K562 (cell line): Measurements from ENCODE around the gene CD300C. TPM values are rescaled to one million over a fixed set of nuclear protein-coding genes. Genes with fewer than 3 reads are reported as not detected.

Source experiments
- CHCHD3 ChIP-seq: fragments of 250-450 bp; sonication (Bioruptor Pico); IDR thresholded peaks from 2 replicates; pipeline ENCODE4 v2.1.2; 2022; ENCODE audit warnings: mild to moderate bottlenecking
- DMBX1 ChIP-seq: fragments of 250-450 bp; sonication (Bioruptor Pico); IDR thresholded peaks from 2 replicates; pipeline ENCODE4 v1.8.0; 2022; ENCODE audit warnings: inconsistent platforms, mild to moderate bottlenecking, moderate library complexity, borderline replicate concordance
- ERF ChIP-seq: fragments of 450-650 bp; formaldehyde crosslinking; IDR thresholded peaks from 2 replicates; pipeline ENCODE4 v1.4.0; 2020; ENCODE audit warnings: mild to moderate bottlenecking, mixed read lengths
- KDM2B ChIP-seq: fragments of 250-450 bp; sonication (Bioruptor Pico); IDR thresholded peaks from 2 replicates; pipeline ENCODE4 v1.8.0; 2021; ENCODE audit warnings: mild to moderate bottlenecking, moderate library complexity
- KHSRP ChIP-seq: fragments of 450-650 bp; IDR thresholded peaks from 2 replicates; pipeline ENCODE4 v1.6.1; 2017
- MXI1 ChIP-seq: IDR thresholded peaks from 2 replicates; pipeline ENCODE4 v1.6.1; 2011; ENCODE audit warnings: low read depth, mild to moderate bottlenecking, improper control_type of control experiment, low read length
- NR2C1 ChIP-seq, 2 experiments: fragments of 450-650 bp; IDR thresholded peaks; 2 replicates each; pipeline ENCODE4 v1.6.1; 2017; ENCODE audit warnings: mild to moderate bottlenecking in 2 of 2, antibody characterized with exemption in 1 of 2, inconsistent platforms in 1 of 2, missing compliant biosample characterization in 1 of 2, missing genetic modification characterization in 1 of 2
- PATZ1 ChIP-seq: fragments of 250-450 bp; sonication (Bioruptor Pico); IDR thresholded peaks from 2 replicates; pipeline ENCODE4 v1.5.0; 2020; ENCODE audit warnings: mild to moderate bottlenecking, borderline replicate concordance
- RBFOX2 ChIP-seq: fragments of 200-400 bp; formaldehyde crosslinking; IDR thresholded peaks from 2 replicates; pipeline ENCODE4 v1.6.1; 2017; ENCODE audit warnings: low read depth, mild to moderate bottlenecking, low read length, moderate library complexity
- TCF7 ChIP-seq: sonication (generic); IDR thresholded peaks from 2 replicates; pipeline ENCODE4 v1.6.1; 2016; ENCODE audit warnings: antibody characterized with exemption, borderline replicate concordance
- polyA plus RNA-seq, 8 experiments: library from polyadenylated mRNA; depleted of rRNA in 4 of 8; stranded (reverse) in 5 of 8; unstranded in 3 of 8; fragments of >200 nt; fragmentation: Nextera tagmentation in 2 of 8; fragmentation: Illumina TruSeq in 1 of 8; extraction: Ambion mirVana in 2 of 8; extraction: Trizol in 1 of 8; gene quantifications; 2 replicates each; pipeline versions ENCODE4 v1.2.1 to v1.2.3, GENCODE V29; 2011 to 2014; ENCODE audit warnings: inconsistent platforms in 1 of 8, missing spikeins in 1 of 8
- total RNA-seq, 7 experiments: library from RNA; depleted of rRNA in 6 of 7; stranded (reverse); fragments of >200 nt in 6 of 7; fragmentation: Illumina TruSeq in 2 of 7; extraction: Trizol in 2 of 7; gene quantifications; 2 replicates each; pipeline versions ENCODE4 v1.2.1 to v1.2.3, GENCODE V29; 2011 to 2021; ENCODE audit warnings: low replicate concordance in 1 of 7
- TF ChIP-seq, protein P1 (sequence below): fragments of 200-600 bp; sonication (generic); IDR thresholded peaks from one replicate; pipeline ENCODE4 v1.6.1; 2012; ENCODE audit warnings: mild to moderate bottlenecking, low read depth, low read length, inconsistent platforms
- TF ChIP-seq, protein P2 (sequence below): sonication (generic); formaldehyde crosslinking; IDR thresholded peaks from 2 replicates; pipeline ENCODE4 v1.9.0; 2022; ENCODE audit warnings: mild to moderate bottlenecking, missing genetic modification reagents

The CD300C gene
- total and polyA plus RNA-seq, 9 of the 15 experiments (the other 6 are each of a cell fraction or from before 2014, with no cell fraction given), result 0.04 to 0.16 (median 0.07) TPM; not detected in 6

- TF ChIP-seq, protein P1, sequence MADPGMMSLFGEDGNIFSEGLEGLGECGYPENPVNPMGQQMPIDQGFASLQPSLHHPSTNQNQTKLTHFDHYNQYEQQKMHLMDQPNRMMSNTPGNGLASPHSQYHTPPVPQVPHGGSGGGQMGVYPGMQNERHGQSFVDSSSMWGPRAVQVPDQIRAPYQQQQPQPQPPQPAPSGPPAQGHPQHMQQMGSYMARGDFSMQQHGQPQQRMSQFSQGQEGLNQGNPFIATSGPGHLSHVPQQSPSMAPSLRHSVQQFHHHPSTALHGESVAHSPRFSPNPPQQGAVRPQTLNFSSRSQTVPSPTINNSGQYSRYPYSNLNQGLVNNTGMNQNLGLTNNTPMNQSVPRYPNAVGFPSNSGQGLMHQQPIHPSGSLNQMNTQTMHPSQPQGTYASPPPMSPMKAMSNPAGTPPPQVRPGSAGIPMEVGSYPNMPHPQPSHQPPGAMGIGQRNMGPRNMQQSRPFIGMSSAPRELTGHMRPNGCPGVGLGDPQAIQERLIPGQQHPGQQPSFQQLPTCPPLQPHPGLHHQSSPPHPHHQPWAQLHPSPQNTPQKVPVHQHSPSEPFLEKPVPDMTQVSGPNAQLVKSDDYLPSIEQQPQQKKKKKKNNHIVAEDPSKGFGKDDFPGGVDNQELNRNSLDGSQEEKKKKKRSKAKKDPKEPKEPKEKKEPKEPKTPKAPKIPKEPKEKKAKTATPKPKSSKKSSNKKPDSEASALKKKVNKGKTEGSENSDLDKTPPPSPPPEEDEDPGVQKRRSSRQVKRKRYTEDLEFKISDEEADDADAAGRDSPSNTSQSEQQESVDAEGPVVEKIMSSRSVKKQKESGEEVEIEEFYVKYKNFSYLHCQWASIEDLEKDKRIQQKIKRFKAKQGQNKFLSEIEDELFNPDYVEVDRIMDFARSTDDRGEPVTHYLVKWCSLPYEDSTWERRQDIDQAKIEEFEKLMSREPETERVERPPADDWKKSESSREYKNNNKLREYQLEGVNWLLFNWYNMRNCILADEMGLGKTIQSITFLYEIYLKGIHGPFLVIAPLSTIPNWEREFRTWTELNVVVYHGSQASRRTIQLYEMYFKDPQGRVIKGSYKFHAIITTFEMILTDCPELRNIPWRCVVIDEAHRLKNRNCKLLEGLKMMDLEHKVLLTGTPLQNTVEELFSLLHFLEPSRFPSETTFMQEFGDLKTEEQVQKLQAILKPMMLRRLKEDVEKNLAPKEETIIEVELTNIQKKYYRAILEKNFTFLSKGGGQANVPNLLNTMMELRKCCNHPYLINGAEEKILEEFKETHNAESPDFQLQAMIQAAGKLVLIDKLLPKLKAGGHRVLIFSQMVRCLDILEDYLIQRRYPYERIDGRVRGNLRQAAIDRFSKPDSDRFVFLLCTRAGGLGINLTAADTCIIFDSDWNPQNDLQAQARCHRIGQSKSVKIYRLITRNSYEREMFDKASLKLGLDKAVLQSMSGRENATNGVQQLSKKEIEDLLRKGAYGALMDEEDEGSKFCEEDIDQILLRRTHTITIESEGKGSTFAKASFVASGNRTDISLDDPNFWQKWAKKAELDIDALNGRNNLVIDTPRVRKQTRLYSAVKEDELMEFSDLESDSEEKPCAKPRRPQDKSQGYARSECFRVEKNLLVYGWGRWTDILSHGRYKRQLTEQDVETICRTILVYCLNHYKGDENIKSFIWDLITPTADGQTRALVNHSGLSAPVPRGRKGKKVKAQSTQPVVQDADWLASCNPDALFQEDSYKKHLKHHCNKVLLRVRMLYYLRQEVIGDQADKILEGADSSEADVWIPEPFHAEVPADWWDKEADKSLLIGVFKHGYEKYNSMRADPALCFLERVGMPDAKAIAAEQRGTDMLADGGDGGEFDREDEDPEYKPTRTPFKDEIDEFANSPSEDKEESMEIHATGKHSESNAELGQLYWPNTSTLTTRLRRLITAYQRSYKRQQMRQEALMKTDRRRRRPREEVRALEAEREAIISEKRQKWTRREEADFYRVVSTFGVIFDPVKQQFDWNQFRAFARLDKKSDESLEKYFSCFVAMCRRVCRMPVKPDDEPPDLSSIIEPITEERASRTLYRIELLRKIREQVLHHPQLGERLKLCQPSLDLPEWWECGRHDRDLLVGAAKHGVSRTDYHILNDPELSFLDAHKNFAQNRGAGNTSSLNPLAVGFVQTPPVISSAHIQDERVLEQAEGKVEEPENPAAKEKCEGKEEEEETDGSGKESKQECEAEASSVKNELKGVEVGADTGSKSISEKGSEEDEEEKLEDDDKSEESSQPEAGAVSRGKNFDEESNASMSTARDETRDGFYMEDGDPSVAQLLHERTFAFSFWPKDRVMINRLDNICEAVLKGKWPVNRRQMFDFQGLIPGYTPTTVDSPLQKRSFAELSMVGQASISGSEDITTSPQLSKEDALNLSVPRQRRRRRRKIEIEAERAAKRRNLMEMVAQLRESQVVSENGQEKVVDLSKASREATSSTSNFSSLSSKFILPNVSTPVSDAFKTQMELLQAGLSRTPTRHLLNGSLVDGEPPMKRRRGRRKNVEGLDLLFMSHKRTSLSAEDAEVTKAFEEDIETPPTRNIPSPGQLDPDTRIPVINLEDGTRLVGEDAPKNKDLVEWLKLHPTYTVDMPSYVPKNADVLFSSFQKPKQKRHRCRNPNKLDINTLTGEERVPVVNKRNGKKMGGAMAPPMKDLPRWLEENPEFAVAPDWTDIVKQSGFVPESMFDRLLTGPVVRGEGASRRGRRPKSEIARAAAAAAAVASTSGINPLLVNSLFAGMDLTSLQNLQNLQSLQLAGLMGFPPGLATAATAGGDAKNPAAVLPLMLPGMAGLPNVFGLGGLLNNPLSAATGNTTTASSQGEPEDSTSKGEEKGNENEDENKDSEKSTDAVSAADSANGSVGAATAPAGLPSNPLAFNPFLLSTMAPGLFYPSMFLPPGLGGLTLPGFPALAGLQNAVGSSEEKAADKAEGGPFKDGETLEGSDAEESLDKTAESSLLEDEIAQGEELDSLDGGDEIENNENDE, result no peak
- TF ChIP-seq KDM2B (CRISPR knock-in tag) (no peak), MXI1 (no peak), NR2C1 (IDR thresholded peaks at IDR 0.05) (no peak), NR2C1 (tag; IDR thresholded peaks at IDR 0.05) (no peak), PATZ1 (CRISPR knock-in tag) (no peak), DMBX1 (no peak), RBFOX2 (no peak), KHSRP (no peak), ERF (no peak), TCF7 (no peak), CHCHD3 (no peak)
- TF ChIP-seq, protein P2, sequence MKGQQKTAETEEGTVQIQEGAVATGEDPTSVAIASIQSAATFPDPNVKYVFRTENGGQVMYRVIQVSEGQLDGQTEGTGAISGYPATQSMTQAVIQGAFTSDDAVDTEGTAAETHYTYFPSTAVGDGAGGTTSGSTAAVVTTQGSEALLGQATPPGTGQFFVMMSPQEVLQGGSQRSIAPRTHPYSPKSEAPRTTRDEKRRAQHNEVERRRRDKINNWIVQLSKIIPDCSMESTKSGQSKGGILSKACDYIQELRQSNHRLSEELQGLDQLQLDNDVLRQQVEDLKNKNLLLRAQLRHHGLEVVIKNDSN (CRISPR knock-in tag), result no peak
Measured at GRCh38 chr17:74584292-74585060, 38.6 kb upstream of the CD300C start (continued).
